ENCODE results near the gene NOL7. TPM values are rescaled to one million over a fixed set of nuclear protein-coding genes. Genes with fewer than 3 reads are reported as not detected.

The NOL7 gene
- total and polyA plus RNA-seq, 2 of the 13 experiments (the other 11 are each of a cell fraction or from before 2014, with no cell fraction given), result 37.8 to 186 TPM

GRCh38 chr6:13573669-13574110, 41.4 kb upstream of the NOL7 start (continued):
- TF ChIP-seq, protein P1, sequence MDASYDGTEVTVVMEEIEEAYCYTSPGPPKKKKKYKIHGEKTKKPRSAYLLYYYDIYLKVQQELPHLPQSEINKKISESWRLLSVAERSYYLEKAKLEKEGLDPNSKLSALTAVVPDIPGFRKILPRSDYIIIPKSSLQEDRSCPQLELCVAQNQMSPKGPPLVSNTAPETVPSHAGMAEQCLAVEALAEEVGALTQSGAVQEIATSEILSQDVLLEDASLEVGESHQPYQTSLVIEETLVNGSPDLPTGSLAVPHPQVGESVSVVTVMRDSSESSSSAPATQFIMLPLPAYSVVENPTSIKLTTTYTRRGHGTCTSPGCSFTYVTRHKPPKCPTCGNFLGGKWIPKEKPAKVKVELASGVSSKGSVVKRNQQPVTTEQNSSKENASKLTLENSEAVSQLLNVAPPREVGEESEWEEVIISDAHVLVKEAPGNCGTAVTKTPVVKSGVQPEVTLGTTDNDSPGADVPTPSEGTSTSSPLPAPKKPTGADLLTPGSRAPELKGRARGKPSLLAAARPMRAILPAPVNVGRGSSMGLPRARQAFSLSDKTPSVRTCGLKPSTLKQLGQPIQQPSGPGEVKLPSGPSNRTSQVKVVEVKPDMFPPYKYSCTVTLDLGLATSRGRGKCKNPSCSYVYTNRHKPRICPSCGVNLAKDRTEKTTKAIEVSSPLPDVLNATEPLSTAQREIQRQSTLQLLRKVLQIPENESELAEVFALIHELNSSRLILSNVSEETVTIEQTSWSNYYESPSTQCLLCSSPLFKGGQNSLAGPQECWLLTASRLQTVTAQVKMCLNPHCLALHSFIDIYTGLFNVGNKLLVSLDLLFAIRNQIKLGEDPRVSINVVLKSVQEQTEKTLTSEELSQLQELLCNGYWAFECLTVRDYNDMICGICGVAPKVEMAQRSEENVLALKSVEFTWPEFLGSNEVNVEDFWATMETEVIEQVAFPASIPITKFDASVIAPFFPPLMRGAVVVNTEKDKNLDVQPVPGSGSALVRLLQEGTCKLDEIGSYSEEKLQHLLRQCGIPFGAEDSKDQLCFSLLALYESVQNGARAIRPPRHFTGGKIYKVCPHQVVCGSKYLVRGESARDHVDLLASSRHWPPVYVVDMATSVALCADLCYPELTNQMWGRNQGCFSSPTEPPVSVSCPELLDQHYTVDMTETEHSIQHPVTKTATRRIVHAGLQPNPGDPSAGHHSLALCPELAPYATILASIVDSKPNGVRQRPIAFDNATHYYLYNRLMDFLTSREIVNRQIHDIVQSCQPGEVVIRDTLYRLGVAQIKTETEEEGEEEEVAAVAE (CRISPR knock-in tag; IDR thresholded peaks at IDR 0.05; ENCODE audit: borderline replicate concordance), result peak; percentile 21; the same call in 1 of the 2 replicates
- TF ChIP-seq, protein P2, sequence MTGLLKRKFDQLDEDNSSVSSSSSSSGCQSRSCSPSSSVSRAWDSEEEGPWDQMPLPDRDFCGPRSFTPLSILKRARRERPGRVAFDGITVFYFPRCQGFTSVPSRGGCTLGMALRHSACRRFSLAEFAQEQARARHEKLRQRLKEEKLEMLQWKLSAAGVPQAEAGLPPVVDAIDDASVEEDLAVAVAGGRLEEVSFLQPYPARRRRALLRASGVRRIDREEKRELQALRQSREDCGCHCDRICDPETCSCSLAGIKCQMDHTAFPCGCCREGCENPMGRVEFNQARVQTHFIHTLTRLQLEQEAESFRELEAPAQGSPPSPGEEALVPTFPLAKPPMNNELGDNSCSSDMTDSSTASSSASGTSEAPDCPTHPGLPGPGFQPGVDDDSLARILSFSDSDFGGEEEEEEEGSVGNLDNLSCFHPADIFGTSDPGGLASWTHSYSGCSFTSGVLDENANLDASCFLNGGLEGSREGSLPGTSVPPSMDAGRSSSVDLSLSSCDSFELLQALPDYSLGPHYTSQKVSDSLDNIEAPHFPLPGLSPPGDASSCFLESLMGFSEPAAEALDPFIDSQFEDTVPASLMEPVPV (CRISPR knock-in tag; IDR thresholded peaks at IDR 0.05), result no peak
- no peak for TF ChIP-seq BRD4 (CRISPR knock-in tag; IDR thresholded peaks at IDR 0.05)

DNA sequence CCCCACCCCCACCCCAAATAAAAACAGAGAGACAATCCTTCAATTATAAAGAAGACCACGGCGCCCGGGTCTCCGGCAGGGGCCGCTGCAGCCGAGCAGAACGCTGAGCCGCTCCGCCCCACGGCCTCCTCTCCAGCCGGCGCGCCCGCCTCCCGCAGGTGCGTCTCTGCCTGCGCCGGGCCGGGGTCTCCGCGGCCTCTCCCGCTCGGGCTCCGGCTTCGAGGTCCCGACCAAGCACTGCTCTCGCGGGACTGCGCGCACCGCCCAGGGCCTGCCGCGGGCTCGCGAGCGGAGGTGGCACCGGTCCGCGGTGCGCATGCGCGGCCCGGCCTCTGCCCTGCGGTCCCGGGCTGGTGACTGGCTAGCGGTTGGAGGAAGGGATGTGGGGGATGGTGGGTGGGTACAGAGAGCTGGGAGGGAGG, 41.0 kb upstream of the NOL7 start:
- no peak for FAIRE-seq
- WGBS (ENCODE audit: low lambda C conversion rate), result under 1% methylated on average over 25 of the region's 46 CpGs
- TF ChIP-seq CENPT (CRISPR knock-in tag; IDR thresholded peaks at IDR 0.05; ENCODE audit: low read depth) (no peak), BCL3 (CRISPR knock-in tag; IDR thresholded peaks at IDR 0.05) (peak; percentile 19), ZNF430 (CRISPR knock-in tag; IDR thresholded peaks at IDR 0.05) (peak; percentile 14; the same call in 1 of the 2 replicates), ZNF724P (CRISPR knock-in tag; IDR thresholded peaks at IDR 0.05; ENCODE audit: borderline replicate concordance) (peak; percentile 55; the same call in 1 of the 2 replicates), SMARCE1 (IDR thresholded peaks at IDR 0.05; ENCODE audit: borderline replicate concordance) (no peak)

More for the DNA sequence above, 41.0 kb upstream of the NOL7 start:
- ChIA-PET CTCF (ENCODE audit: low intra/inter-chr PET ratio, low total read pairs) (interaction anchor here (2.0 kb wide), 1 partner anchor 30 kb away, joined by 7 read pairs; no protein-coding TSS in a partner anchor), POLR2A (interaction anchor here (0.6 to 4.7 kb wide), 37 partner anchors 10 to 285 kb away, joined by 3 to 119 read pairs (median 5); partner anchors contain the start of genes GFOD1, MCUR1, NOL7 and RANBP9)
- no TSS peak for BruUV-seq (replicated peaks)
- H3K4me3 ChIP-seq (replicated peaks in 1 of 3; ENCODE audit: insufficient read depth in 1 of 3, low read depth in 2 of 3, low read length in 3 of 3), result peak overlapping the region; percentile 87 to 94 (median 88)
- H4K20me1 ChIP-seq (ENCODE audit: insufficient read depth, low read length), result no peaks in the 10 kb centered on the region
- H3K9ac ChIP-seq (ENCODE audit: insufficient read depth, low read depth, low read length), result peak overlapping the region; percentile 98
- peak overlapping the region; percentile 100 for H3K4me2 ChIP-seq (ENCODE audit: low read depth, low read length)
- H2AFZ ChIP-seq (ENCODE audit: low read length), result no peak overlapping the region
- H3K27ac ChIP-seq (ENCODE audit: extremely low read length, insufficient read depth, low read length), result peak overlapping the region; percentile 99
- H3K9me3 ChIP-seq (ENCODE audit: low read length), result no peaks in the 10 kb centered on the region
- DNase-seq (ENCODE audit: low spot score), result peak; percentile 96
- peaks cover 25% of the 10 kb centered on the region for H3K79me2 ChIP-seq (ENCODE audit: insufficient read depth, low read length)
- intact Hi-C loops (cut with micrococcal nuclease; ENCODE audit: unreplicated experiment), result loop anchor here (5.0 kb wide), 1 partner anchor 238 kb away; the partner anchor contains the start of gene MCUR1
- peak; percentile 92 for ATAC-seq
- no peaks in the 10 kb centered on the region for H3K27me3 ChIP-seq (ENCODE audit: control insufficient read depth in 1 of 2, insufficient read depth in 2 of 2, low read length in 2 of 2)
- peaks cover 40% of the 10 kb centered on the region for H3K4me1 ChIP-seq (ENCODE audit: insufficient read depth, low read length)
- in situ Hi-C loops (cut with HindIII; ENCODE audit: extremely low pct_ligation_motif_present, low pct_unique_long_range_greater_than_20kb), result no loop called here
- no peaks in the 10 kb centered on the region for H3K36me3 ChIP-seq (replicated peaks in 1 of 2; ENCODE audit: control insufficient read depth in 1 of 2, insufficient read depth in 2 of 2, low read length in 2 of 2)
